Activated T-cell treated with anti-CD3 and anti-CD28 coated beads for 4 hours (primary cell): Measurements from ENCODE around the gene TAF3.
"Not testable (repeated sequence)": the region's sequence is repeated elsewhere in the genome, so short reads cannot be mapped to it uniquely, and the experiment has no call there.

Experiments used
- DNase-seq: peaks from one replicate; pipeline ENCODE4 v3.0.0-alpha.2; 2020

The TAF3 gene

DNA sequence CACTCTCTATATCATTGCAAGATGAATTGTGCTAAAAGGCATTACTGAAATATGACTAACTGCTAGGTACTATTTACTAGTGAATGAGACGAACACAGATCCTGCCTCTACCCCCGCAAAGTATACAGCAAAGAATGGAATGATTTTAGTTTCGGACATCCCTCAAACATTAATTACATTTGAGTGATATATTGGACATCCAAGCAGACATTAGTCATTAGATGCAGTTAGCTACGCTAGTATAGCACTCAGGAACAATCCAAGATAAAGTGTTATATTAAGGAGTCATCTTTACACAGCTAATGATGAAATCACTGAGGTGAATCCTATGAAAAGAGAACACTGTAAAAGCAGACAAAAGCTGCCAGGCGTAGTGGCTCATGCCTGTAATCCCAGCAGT is 7.3 kb upstream of the TAF3 start:
- no peak for DNase-seq

GRCh38 chr10:7811743-7812142 is 6.6 kb upstream of the TAF3 start:
- not testable (repeated sequence) for DNase-seq

GRCh38 chr10:7813481-7813880 is 4.8 kb upstream of the TAF3 start:
- DNase-seq = no peak

- DNase-seq = no peak
Measured at GRCh38 chr10:7817576-7817975, 729 bp upstream of the TAF3 start.

DNA sequence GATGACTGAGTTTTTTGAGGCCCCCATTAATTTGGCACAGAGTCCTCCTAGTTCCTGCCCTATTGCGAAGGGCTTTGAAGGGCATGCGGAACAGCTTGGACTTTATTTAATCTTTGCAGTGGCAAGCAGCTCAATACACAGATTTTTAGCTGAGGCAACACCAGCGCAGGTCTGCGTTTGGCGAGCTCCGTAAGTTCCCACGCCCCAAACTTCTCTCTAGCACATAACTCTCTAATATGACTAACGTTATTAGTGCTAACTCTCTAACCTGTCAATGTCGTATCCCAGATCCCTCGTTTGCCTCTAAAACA is 366 bp upstream of the TAF3 start:
- no peak for DNase-seq

- no peak for DNase-seq
Measured at GRCh38 chr10:7819121-7819460, 786 bp downstream of the TAF3 start.

GRCh38 chr10:7824251-7824650 is 5.9 kb downstream of the TAF3 start:
- DNase-seq = no peak

DNA sequence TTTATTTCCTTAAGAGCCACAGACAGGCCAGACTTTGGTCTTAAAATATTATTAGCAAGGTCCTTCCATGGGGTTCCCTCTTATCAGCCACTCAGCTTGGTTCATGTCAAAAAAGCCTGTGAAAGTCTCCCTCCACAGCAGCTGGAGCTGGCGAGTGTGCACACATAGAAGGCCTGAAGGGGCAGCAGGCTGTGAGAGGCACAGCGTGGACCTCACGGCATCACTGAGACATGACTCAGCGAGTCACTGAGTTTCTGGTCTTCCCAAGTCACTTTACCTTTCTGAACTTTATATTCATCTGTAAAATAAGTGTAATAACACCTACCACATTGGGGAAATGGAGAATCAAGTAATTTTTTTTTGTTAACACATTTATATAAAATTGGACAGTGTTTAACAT is 8.7 kb downstream of the TAF3 start:
- DNase-seq = no peak

DNA sequence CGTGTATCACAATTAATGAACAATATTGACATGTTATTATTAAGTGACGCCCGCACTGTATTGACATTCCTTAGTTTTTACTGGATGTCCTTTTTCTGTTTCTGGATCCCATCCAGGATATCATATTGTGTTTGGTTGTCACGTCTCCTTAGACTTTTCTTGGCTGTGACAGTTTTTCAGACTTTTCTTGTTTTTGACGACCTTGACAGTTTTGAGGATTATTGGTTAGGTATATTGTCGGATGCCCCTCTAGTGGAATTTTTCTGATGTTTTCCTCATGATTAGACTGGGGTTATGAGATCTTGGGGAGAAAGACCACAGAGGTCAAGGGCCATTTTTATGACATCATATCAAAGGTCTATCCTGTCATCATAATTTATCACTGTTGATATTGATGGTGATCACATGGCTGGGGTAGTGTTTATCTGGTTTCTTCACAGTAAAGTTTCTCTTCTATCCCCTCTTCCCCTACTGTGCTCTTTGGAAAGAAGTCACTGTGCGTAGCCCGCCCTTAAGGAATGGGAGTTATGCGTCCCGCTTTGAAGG is 11.1 kb downstream of the TAF3 start:
- DNase-seq = no peak

DNA sequence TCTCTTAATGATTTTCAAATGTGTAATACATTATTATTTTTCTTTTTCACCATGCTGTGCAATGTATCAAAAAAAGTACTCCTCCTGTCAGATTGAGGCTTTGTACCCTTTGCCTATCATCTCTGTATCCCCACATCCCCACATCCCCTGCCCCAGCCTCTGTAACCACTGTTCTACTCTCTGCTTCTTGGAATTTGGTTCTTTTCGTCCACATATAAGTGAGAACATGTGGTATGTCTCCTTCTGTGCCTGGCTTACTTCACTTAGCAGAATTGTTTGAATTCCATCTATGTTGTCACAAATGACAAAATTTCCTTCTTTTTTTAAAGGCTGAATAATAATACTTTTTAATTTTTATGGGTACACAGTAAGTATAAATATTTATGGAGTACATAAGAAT is 13.8 kb downstream of the TAF3 start:
- no peak for DNase-seq

DNA sequence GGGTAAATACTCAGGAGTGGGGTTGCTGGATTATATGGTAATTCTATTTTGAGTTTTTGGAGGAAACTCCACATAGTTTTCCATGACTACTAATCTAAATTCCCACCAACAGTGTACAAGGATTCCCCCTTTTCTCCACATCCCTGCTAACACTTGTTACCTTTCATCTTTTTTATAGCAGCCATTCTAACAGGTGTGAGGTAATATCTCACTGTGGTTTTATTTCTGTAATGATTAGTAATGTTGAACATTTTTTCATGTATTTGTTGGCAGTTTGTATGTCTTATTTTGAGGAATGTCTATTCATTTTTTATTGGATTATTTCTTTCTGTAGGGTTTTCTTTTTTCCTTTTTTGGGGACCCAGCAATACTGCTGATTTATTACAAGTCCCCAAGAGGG is 14.9 kb downstream of the TAF3 start:
- DNase-seq = no peak

GRCh38 chr10:7834262-7834661 is 16.0 kb downstream of the TAF3 start:
- no peak for DNase-seq

- no peak for DNase-seq
Measured at GRCh38 chr10:7836571-7836970, 18.3 kb downstream of the TAF3 start.

GRCh38 chr10:7846591-7846990 is 28.3 kb downstream of the TAF3 start:
- no peak for DNase-seq

- DNase-seq = no peak
Measured at GRCh38 chr10:7853226-7853842, 35.0 kb downstream of the TAF3 start.

- DNase-seq = no peak
Measured at GRCh38 chr10:7853890-7854289, 35.6 kb downstream of the TAF3 start.

DNA sequence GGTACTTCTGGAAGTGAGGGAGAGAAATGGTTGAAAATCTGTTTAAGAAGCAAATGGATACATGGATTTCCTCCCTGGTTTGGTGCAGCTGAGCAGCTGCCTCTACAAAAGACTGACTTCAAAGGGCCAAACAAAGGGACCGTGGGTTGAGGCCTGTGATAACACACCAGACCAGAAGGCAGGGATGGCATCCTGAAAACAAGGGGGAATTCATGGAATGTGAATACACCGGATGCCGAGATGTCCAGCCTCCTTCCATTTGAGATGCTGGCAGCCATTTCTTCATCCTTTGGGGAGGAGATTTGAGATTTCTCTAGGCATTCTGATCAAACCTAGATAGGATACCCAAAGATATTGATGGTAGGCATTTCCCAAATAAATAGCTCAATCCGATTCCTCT is 36.9 kb downstream of the TAF3 start:
- no peak for DNase-seq

DNA sequence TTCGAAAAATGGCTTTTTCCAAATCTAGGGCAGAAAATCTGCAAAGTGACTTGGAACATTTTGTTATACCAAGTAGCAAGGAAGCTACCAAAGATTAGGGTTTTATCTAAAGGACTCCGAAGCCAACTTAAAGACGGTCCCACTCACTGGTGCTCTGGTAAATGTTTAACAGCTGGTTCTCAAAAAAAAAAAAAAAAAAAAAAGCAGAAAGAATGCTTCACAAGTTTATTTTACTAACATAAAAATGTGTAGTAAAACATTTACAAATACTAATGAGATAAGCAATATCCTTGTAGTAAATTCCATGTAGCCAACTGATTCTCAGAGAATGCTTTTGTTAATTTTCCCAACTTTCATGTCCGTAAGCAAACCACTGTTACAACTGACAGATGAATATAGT is 38.4 kb downstream of the TAF3 start:
- no peak for DNase-seq

DNA sequence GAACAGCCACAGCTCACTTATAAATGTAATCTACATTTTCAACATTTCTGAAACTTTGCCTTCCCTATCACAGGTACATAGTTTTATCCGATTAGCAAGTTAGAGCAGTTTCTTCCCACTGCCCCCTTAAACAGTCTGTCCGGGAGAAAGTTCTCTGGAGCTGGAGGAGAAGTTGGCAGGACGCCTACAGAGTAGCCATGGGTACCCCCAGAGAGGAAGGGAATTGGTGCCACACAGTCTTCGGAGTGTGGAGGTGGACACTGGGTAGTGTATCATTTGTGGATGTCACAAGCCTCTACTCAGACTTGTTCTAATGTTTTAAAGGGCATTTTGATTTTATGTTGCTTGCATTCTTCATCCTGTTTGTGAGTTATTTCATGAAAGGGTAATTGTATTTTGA is 39.0 kb downstream of the TAF3 start:
- DNase-seq = no peak

- no peak for DNase-seq
Measured at GRCh38 chr10:7861509-7862120, 43.3 kb downstream of the TAF3 start.

- no peak for DNase-seq
Measured at GRCh38 chr10:7862121-7862514, 43.8 kb downstream of the TAF3 start.

GRCh38 chr10:7866176-7866575 is 47.9 kb downstream of the TAF3 start:
- no peak for DNase-seq

DNA sequence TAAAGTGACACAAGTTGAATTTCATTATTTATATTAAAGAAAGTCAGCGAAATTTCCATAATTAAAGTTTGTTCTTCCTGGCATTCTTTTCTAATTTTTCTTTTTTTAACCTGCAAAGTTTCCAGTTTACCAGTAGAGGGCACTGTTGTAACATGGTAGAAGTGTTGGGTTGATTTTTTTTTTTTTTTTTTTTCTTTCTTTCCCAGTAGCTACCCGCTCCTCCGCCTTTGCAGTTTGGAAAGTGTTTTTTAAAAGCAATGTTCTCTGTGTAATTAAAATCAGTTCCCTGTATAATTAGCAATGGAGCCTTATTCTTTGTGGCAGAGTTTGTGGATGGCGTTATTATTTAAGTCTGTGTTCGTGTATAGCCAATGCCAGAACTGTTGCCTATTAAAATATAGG is 53.7 kb downstream of the TAF3 start:
- DNase-seq = no peak

DNA sequence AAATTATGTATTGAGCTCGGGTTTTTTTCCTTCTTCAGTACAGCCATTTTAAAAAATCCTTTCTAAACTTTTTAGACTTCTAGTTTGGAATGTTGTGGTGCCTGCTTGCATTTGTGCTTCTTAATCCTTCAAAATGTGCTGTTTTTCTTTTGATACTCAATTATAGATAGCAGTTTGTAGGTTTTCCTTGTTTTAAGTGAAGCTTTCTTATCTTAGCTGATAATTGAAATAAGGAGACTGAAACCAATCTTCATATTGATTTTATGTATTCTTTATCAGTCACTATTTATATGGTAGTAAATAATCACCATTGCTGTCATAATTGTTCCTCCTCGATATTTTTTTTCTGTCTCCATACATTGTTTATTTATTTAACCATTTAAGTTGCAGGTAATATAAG is 56.6 kb downstream of the TAF3 start:
- DNase-seq = no peak

GRCh38 chr10:7876541-7877127 is 58.3 kb downstream of the TAF3 start:
- DNase-seq = no peak
